ENCODE results near the gene TTC22. TPM values are rescaled to one million over a fixed set of nuclear protein-coding genes. Genes with fewer than 3 reads are reported as not detected.

Gene TTC22
- total RNA-seq, 4 donors from 2014 or later = 0.10 to 0.24 (median 0.13) TPM; not detected in 1

- intact Hi-C loops (cut with DNase I; ENCODE audit: low total_unique reads) = no loop called here
- H3K4me3 ChIP-seq = no peak overlapping the region
- H3K4me1 ChIP-seq = no peaks in the 10 kb centered on the region
- no peaks in the 10 kb centered on the region for H3K27me3 ChIP-seq
- H3K27ac ChIP-seq = no peak overlapping the region
- no peaks in the 10 kb centered on the region for H3K36me3 ChIP-seq
- no peak for TF ChIP-seq CTCF (IDR thresholded peaks at IDR 0.05 in 4 of 5, conservative IDR thresholded peaks at IDR 0.05 in 1 of 5)
- TF ChIP-seq POLR2A (IDR thresholded peaks at IDR 0.05) = no peak
- in situ Hi-C loops (cut with MboI; ENCODE audit: low sequenced_read_pairs in 4 of 4) = loop anchor here in 1 of 4 donors (25.0 kb wide), 1 partner anchor 696 kb away; no protein-coding TSS in a partner anchor
- no peaks in the 10 kb centered on the region for H3K9me3 ChIP-seq
- DNase-seq (no peak), ATAC-seq (no peak)
Observed at GRCh38 chr1:54808443-54809207, 7.5 kb upstream of the TTC22 start.

GRCh38 chr1:54807756-54808155 lies 6.6 kb upstream of the TTC22 start:
- in situ Hi-C loops (cut with MboI; ENCODE audit: low sequenced_read_pairs in 4 of 4) = loop anchor here in 1 of 4 donors (25.0 kb wide), 1 partner anchor 695 kb away; no protein-coding TSS in a partner anchor
- DNase-seq (no peak), ATAC-seq (no peak)
- no peak for TF ChIP-seq CTCF (IDR thresholded peaks at IDR 0.05 in 4 of 5, conservative IDR thresholded peaks at IDR 0.05 in 1 of 5)
- no peak for TF ChIP-seq POLR2A (IDR thresholded peaks at IDR 0.05)
- peaks cover 0 to 2% (median 0%) of the 10 kb centered on the region in 3 donors for H3K27me3 ChIP-seq
- no peak overlapping the region for H3K27ac ChIP-seq
- no peaks in the 10 kb centered on the region for H3K36me3 ChIP-seq
- intact Hi-C loops (cut with DNase I; ENCODE audit: low total_unique reads) = no loop called here
- H3K4me3 ChIP-seq = no peak overlapping the region
- H3K4me1 ChIP-seq = no peaks in the 10 kb centered on the region
- no peaks in the 10 kb centered on the region for H3K9me3 ChIP-seq

DNA sequence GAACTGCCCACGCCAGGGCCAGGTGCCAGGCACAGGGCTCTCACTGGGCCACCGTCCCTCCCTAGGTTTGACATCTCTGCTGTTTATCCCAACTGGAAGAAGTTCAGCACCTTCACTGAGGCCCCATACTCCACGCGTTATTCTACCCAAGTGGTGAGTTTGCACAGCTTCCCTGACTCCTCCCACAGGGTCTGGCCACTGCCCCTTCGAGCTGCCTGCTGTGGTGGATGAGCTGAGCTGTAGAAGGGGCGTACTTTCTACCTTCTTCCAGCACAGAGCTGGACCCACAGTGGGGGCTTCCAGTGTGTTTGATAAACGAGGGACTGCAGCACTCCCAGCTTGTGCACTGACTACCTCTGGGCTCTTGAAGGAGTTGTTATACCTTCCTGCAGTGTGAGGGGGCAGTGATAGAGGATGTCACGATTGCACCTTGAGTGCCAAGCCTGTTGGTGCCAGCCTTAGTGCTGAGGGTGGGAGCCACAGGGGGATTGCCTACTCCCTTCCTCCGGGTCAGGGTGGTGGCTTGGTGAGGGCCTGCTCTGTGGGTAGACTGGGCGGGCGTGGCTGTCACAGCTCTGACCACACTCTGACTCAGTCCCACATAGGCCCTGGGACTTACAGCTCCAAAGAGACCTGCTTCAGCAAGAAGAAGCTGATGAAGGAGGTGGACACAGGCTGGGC lies 5.9 kb upstream of the TTC22 start:
- ATAC-seq = no peak

DNA sequence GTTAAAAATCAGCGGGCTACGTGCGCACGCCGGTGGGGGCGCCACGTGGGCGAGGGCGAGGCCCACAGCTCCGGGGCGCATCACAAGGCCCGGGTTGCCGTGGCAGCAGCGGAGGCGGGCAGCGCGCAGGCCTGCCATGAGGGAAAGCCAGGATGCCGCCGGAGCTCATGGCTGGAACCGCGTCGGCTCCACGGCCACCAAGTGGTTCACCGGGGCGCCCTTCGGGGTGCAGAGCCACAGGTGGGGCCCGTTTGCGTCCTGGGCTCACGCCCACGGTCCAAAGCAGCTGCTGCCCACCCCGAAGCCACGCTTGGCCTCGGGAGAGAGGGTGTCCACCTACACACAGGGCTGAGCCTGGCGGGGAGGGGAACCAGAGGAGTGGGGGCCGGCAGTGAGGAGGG lies 4.9 kb upstream of the TTC22 start:
- TF ChIP-seq POLR2A (IDR thresholded peaks at IDR 0.05) (no peak), CTCF (IDR thresholded peaks at IDR 0.05 in 4 of 5, conservative IDR thresholded peaks at IDR 0.05 in 1 of 5) (no peak)
- Histone ChIP-seq H3K9me3 (no peaks in the 10 kb centered on the region), H3K36me3 (no peaks in the 10 kb centered on the region), H3K4me3 (no peak overlapping the region), H3K27ac (no peak overlapping the region), H3K4me1 (peaks cover 0 to 3% of the 10 kb centered on the region in 2 donors), H3K27me3 (peaks cover 12 to 20% (median 13%) of the 10 kb centered on the region in 3 donors)
- intact Hi-C loops (cut with DNase I; ENCODE audit: low total_unique reads) = no loop called here
- ATAC-seq (no peak), DNase-seq (no peak)
- in situ Hi-C loops (cut with MboI; ENCODE audit: low sequenced_read_pairs in 4 of 4) = loop anchor here in 1 of 4 donors (25.0 kb wide), 1 partner anchor 694 kb away; no protein-coding TSS in a partner anchor

More for the DNA sequence above, 5.9 kb upstream of the TTC22 start:
- Histone ChIP-seq H3K36me3 (no peaks in the 10 kb centered on the region), H3K4me1 (no peaks in the 10 kb centered on the region), H3K9me3 (no peaks in the 10 kb centered on the region), H3K4me3 (no peak overlapping the region), H3K27me3 (peaks cover under 1 to 9% (median 3%) of the 10 kb centered on the region in 3 donors), H3K27ac (no peak overlapping the region)
- intact Hi-C loops (cut with DNase I; ENCODE audit: low total_unique reads) = no loop called here
- no peak for TF ChIP-seq POLR2A (IDR thresholded peaks at IDR 0.05)
- TF ChIP-seq CTCF (IDR thresholded peaks at IDR 0.05 in 4 of 5, conservative IDR thresholded peaks at IDR 0.05 in 1 of 5) = no peak
- DNase-seq = no peak
- in situ Hi-C loops (cut with MboI; ENCODE audit: low sequenced_read_pairs in 4 of 4) = loop anchor here in 1 of 4 donors (25.0 kb wide), 1 partner anchor 695 kb away; no protein-coding TSS in a partner anchor
